Measurements from ENCODE around the gene COPZ2.

DNA sequence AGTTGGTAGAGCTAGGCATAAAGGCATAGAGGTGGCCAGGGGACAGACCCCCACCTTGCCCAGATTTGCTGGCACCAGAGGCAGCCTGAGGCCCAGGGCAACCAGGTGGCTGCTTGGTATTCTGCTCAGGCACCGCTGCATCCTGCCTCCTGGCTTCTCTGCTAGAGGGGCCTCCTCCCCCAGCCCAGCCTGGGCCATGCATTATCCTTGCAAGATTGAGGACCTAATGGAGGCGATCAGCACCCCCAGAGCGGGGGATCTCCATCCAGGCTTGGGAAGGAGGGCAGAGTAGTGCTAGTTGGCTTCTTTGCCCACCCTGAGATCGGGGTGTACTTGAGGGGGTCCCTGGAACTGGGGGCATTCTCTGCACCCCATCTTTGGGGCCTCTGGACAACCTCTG is 42.9 kb downstream of the COPZ2 start:
- TF ChIP-seq, protein P1, sequence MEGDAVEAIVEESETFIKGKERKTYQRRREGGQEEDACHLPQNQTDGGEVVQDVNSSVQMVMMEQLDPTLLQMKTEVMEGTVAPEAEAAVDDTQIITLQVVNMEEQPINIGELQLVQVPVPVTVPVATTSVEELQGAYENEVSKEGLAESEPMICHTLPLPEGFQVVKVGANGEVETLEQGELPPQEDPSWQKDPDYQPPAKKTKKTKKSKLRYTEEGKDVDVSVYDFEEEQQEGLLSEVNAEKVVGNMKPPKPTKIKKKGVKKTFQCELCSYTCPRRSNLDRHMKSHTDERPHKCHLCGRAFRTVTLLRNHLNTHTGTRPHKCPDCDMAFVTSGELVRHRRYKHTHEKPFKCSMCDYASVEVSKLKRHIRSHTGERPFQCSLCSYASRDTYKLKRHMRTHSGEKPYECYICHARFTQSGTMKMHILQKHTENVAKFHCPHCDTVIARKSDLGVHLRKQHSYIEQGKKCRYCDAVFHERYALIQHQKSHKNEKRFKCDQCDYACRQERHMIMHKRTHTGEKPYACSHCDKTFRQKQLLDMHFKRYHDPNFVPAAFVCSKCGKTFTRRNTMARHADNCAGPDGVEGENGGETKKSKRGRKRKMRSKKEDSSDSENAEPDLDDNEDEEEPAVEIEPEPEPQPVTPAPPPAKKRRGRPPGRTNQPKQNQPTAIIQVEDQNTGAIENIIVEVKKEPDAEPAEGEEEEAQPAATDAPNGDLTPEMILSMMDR (conservative IDR thresholded peaks at IDR 0.05 in 1 of 2, IDR thresholded peaks at IDR 0.05 in 1 of 2; ENCODE audit: extremely low read depth in 1 of 2, insufficient read depth in 1 of 2, low read depth in 1 of 2, low read length in 2 of 2), result no peak
- TF ChIP-seq EZH2 (IDR thresholded peaks at IDR 0.05; ENCODE audit: borderline replicate concordance, low read length), result no peak
